OCI-LY7 (cell line): ENCODE data around the gene CCR3. TPM values are rescaled to one million over a fixed set of nuclear protein-coding genes. Genes with fewer than 3 reads are reported as not detected.

ENCODE experiments used
- BruUV-seq: library from RNA; stranded (reverse); fragments of 400-500 nt; replicated peaks from 2 replicates; lab custom pipeline; 2021; lab: Mats Ljungman, UMichigan
- CTCF ChIA-PET: fragments of 300-600 bp; sonication (Branson Sonifier 250); formaldehyde crosslinking; loops from one replicate; lab custom pipeline; 2022; ENCODE audit warnings: antibody characterized with exemption; ENCODE audit not compliant: unreplicated experiment; lab: Charles Lee
- POLR2A ChIA-PET: fragments of 300-600 bp; sonication (Branson Sonifier 250); formaldehyde crosslinking; loops from one replicate; lab custom pipeline; 2022; ENCODE audit warnings: antibody characterized with exemption; lab: Charles Lee
- DNase-seq: peaks from one replicate; pipeline ENCODE4 v3.0.0-alpha.2; 2015; ENCODE audit warnings: low spot score
- H2AFZ ChIP-seq: fragments of 200-600 bp; sonication (generic), shearing (Covaris generic); 2 replicates; pipeline ENCODE4 v1.6.1; 2014; ENCODE audit warnings: mild to moderate bottlenecking, antibody characterized with exemption, low read length, moderate library complexity
- H3K27ac ChIP-seq: fragments of 200-600 bp; sonication (generic); 2 replicates; pipeline ENCODE4 v1.5.1; 2014; ENCODE audit warnings: mixed run types, low read depth, mild to moderate bottlenecking, moderate library complexity, low read length, inconsistent platforms; ENCODE audit not compliant: poor library complexity, severe bottlenecking
- H3K36me3 ChIP-seq: fragments of 200-600 bp; sonication (generic); 2 replicates; pipeline ENCODE4 v1.6.1; 2014; ENCODE audit warnings: mild to moderate bottlenecking, antibody characterized with exemption, low read length, moderate library complexity, mixed read lengths; ENCODE audit not compliant: insufficient read depth
- H3K4me1 ChIP-seq: fragments of 200-600 bp; sonication (generic); 2 replicates; pipeline ENCODE4 v1.5.1; 2014; ENCODE audit warnings: mild to moderate bottlenecking, low read length; ENCODE audit not compliant: insufficient read depth, poor library complexity, severe bottlenecking
- H3K4me2 ChIP-seq: fragments of 200-600 bp; sonication (generic); 2 replicates; pipeline ENCODE4 v1.6.1; 2014; ENCODE audit warnings: mild to moderate bottlenecking, low read length
- H3K4me3 ChIP-seq: fragments of 200-600 bp; sonication (generic); 2 replicates; pipeline ENCODE4 v1.5.1; 2014; ENCODE audit warnings: mild to moderate bottlenecking, low read depth, low read length; ENCODE audit not compliant: poor library complexity, severe bottlenecking
- H3K79me2 ChIP-seq: fragments of 200-600 bp; sonication (generic); 2 replicates; pipeline ENCODE4 v1.6.1; 2016; ENCODE audit warnings: low read depth, mild to moderate bottlenecking, low read length, moderate library complexity, mixed read lengths; ENCODE audit not compliant: insufficient read depth
- H3K9me2 ChIP-seq: fragments of 200-600 bp; sonication (generic); 2 replicates; pipeline ENCODE4 v1.6.1; 2016; ENCODE audit warnings: mild to moderate bottlenecking, low read length, mixed read lengths; ENCODE audit not compliant: insufficient read depth
- H3K9me3 ChIP-seq: fragments of 200-600 bp; sonication (generic); 2 replicates; pipeline ENCODE4 v1.6.1; 2014; ENCODE audit warnings: mild to moderate bottlenecking, mixed run types, low read length, mixed read lengths
- H4K20me1 ChIP-seq: fragments of 200-600 bp; sonication (generic); 2 replicates; pipeline ENCODE4 v1.6.1; 2014; ENCODE audit warnings: mild to moderate bottlenecking, antibody characterized with exemption, low read length, moderate library complexity, mixed read lengths; ENCODE audit not compliant: insufficient read depth
- EZH2phosphoT487 ChIP-seq: fragments of 200-600 bp; sonication (generic); IDR thresholded peaks from 2 replicates; pipeline ENCODE4 v1.6.1; 2018; ENCODE audit warnings: low read depth, borderline replicate concordance, mild to moderate bottlenecking, mixed run types, antibody characterized with exemption, low read length, moderate library complexity, mixed read lengths
- intact Hi-C: fragments of 100-400 bp; cut with micrococcal nuclease; formaldehyde crosslinking; loops from one replicate; pipeline ENCODE4 v1.10.0; 2022; ENCODE audit not compliant: unreplicated experiment
- total RNA-seq, 2 experiments: library from RNA; depleted of rRNA in 1 of 2; stranded (reverse); fragments of >200 nt in 1 of 2; shearing (Covaris generic) in 1 of 2; gene quantifications; 2 replicates each; pipeline ENCODE4 v1.2.3, GENCODE V29; 2014 to 2022
- TF ChIP-seq, protein P1 (sequence below): fragments of 200-600 bp; sonication (generic); conservative IDR thresholded peaks from 2 replicates; pipeline ENCODE4 v1.5.1; 2014; ENCODE audit warnings: mild to moderate bottlenecking, antibody characterized with exemption, low read length, moderate library complexity, mixed read lengths

The CCR3 gene
- total RNA-seq, 2 experiments from 2014 or later, result not detected

DNA sequence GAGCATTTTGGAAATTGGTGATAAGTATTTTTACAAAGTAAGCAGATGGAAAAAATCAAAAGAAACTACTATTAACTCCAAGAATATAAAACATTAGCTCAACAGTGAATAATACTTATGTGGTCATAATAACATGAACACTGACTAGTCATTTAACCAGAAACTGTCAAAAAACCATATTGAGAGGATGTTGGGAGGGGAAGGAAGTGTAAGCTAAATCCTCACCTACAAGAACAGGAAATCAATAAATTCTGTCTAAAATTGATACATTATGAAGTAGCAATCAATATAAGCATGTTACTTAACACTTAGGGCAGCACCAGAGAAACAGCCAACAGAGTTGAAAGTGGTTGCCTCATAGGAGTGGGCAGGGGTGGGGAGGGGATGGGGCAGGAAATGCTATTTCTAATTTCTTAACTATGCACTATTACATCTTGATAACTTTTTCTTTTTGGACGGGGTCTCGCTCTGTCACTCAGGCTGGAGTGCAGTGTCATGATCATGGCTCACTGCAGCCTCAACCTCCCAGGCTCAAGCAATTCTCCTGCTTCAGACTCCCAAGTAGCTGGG is 41.7 kb downstream of the CCR3 start:
- ChIA-PET POLR2A (no interaction called here), CTCF (no interaction called here)
- TF ChIP-seq, protein P1, sequence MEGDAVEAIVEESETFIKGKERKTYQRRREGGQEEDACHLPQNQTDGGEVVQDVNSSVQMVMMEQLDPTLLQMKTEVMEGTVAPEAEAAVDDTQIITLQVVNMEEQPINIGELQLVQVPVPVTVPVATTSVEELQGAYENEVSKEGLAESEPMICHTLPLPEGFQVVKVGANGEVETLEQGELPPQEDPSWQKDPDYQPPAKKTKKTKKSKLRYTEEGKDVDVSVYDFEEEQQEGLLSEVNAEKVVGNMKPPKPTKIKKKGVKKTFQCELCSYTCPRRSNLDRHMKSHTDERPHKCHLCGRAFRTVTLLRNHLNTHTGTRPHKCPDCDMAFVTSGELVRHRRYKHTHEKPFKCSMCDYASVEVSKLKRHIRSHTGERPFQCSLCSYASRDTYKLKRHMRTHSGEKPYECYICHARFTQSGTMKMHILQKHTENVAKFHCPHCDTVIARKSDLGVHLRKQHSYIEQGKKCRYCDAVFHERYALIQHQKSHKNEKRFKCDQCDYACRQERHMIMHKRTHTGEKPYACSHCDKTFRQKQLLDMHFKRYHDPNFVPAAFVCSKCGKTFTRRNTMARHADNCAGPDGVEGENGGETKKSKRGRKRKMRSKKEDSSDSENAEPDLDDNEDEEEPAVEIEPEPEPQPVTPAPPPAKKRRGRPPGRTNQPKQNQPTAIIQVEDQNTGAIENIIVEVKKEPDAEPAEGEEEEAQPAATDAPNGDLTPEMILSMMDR, result no peak
- TF ChIP-seq EZH2phosphoT487, result no peak
- H3K27ac ChIP-seq, result no peak overlapping the region
- no peaks in the 10 kb centered on the region for H4K20me1 ChIP-seq
- no peak overlapping the region for H2AFZ ChIP-seq
- BruUV-seq, result no TSS peak
- H3K79me2 ChIP-seq, result no peaks in the 10 kb centered on the region
- no peaks in the 10 kb centered on the region for H3K36me3 ChIP-seq
- no peak overlapping the region for H3K4me3 ChIP-seq
- H3K9me2 ChIP-seq, result no peaks in the 10 kb centered on the region
- H3K4me2 ChIP-seq, result no peak overlapping the region
- DNase-seq, result no peak
- 0 out of 2 replicates have a peak, but pooled peaks cover 9% of the 10 kb centered on the region for H3K9me3 ChIP-seq
- H3K4me1 ChIP-seq, result no peaks in the 10 kb centered on the region
- intact Hi-C loops, result no loop called here

DNA sequence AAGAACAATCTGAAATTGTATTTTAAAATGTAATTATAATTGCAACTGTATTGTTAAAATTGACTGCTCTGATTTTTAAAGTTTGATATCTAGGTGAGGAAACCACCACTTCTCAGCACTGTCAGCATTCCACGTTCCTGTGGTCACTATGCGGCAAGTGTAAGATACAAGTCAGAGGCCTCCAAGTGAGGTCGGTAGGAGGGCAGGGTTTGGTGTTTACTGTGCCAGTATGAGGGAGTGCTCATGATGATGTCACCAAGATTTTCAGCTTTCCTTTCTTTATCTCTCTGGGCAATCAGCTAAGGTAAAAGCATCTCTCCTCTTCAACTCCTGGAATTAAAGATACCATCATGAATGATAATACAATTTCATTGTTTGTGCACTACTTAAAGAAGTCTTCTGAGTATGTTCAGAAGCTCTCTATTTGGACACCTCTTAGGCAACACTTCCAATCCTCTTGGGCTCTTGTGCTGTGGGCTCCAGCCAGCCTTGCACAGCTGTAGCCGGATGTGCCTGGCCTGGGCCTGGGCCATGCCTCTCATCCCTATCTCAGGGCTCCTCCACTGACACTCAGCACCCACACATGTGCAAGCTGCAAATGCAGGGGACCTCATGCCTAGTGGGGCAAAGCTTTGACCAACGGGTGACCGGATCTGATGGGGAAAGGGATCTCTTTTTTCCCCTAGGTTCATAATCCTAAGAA is 42.9 kb downstream of the CCR3 start:
- Histone ChIP-seq H3K4me3 (no peak overlapping the region), H3K36me3 (no peaks in the 10 kb centered on the region), H3K9me3 (no peaks in the 10 kb centered on the region), H4K20me1 (no peaks in the 10 kb centered on the region), H3K79me2 (no peaks in the 10 kb centered on the region), H3K9me2 (no peaks in the 10 kb centered on the region), H2AFZ (no peak overlapping the region), H3K4me2 (no peak overlapping the region), H3K4me1 (no peaks in the 10 kb centered on the region), H3K27ac (no peak overlapping the region)
- intact Hi-C loops, result no loop called here
- ChIA-PET POLR2A (interaction anchor here (0.6 to 0.8 kb wide), 2 partner anchors 50 to 122 kb away, joined by 3 to 4 read pairs; partner anchors contain the start of gene CCRL2), CTCF (no interaction called here)
- TF ChIP-seq, protein P1, result no peak
- no peak for TF ChIP-seq EZH2phosphoT487
- no peak for DNase-seq
- no TSS peak for BruUV-seq
